H9 (cell line): ENCODE results near the gene HAND2. TPM values are rescaled to one million over a fixed set of nuclear protein-coding genes. Genes with fewer than 3 reads are reported as not detected.

ENCODE experiments used
- DNase-seq: peaks from one replicate; pipeline ENCODE4 v3.0.0-alpha.2; 2017
- H2AFZ ChIP-seq: one replicate; pipeline ENCODE4 v1.6.1; 2013; ENCODE audit warnings: mild to moderate bottlenecking, low read length, control low read depth, moderate library complexity
- H2AK5ac ChIP-seq: 2 replicates; pipeline ENCODE4 v1.6.1; 2013; ENCODE audit warnings: low read length, control low read depth, mixed read lengths; ENCODE audit not compliant: insufficient read length
- H2BK120ac ChIP-seq: one replicate; pipeline ENCODE4 v1.6.1; 2013; ENCODE audit warnings: low read depth, mild to moderate bottlenecking, low read length, control low read depth, inconsistent platforms; ENCODE audit not compliant: poor library complexity, severe bottlenecking
- H2BK12ac ChIP-seq: 2 replicates; pipeline ENCODE4 v1.6.1; 2013; ENCODE audit warnings: low read length, control low read depth, mixed read lengths, low read depth; ENCODE audit not compliant: insufficient read length
- H2BK15ac ChIP-seq: 2 replicates; pipeline ENCODE4 v1.6.1; 2013; ENCODE audit warnings: low read depth, low read length, control low read depth
- H2BK20ac ChIP-seq: one replicate; pipeline ENCODE4 v1.6.1; 2013; ENCODE audit warnings: low read depth, mild to moderate bottlenecking, low read length, control low read depth, inconsistent platforms; ENCODE audit not compliant: poor library complexity, severe bottlenecking
- H2BK5ac ChIP-seq: 2 replicates; pipeline ENCODE4 v1.6.1; 2013; ENCODE audit warnings: low read length, control low read depth, mixed read lengths; ENCODE audit not compliant: insufficient read length
- H3K14ac ChIP-seq: 2 replicates; pipeline ENCODE4 v1.6.1; 2013; ENCODE audit warnings: low read length, control low read depth; ENCODE audit not compliant: insufficient read depth
- H3K18ac ChIP-seq: 2 replicates; pipeline ENCODE4 v1.6.1; 2013; ENCODE audit warnings: low read depth, mild to moderate bottlenecking, mixed read lengths, low read length, control low read depth; ENCODE audit not compliant: insufficient read length
- H3K23ac ChIP-seq: 2 replicates; pipeline ENCODE4 v1.6.1; 2013; ENCODE audit warnings: low read length, control low read depth, mixed read lengths, low read depth; ENCODE audit not compliant: insufficient read length
- H3K23me2 ChIP-seq: 2 replicates; pipeline ENCODE4 v1.6.1; 2013; ENCODE audit warnings: low read depth, mild to moderate bottlenecking, mixed read lengths, low read length, control low read depth; ENCODE audit not compliant: insufficient read length, poor library complexity, severe bottlenecking
- H3K27ac ChIP-seq: 2 replicates; pipeline ENCODE4 v1.5.1; 2013; ENCODE audit warnings: low read length, control low read depth, mixed read lengths, low read depth; ENCODE audit not compliant: insufficient read length
- H3K27me3 ChIP-seq: 2 replicates; pipeline ENCODE4 v1.6.1; 2013; ENCODE audit warnings: low read length, control low read depth, inconsistent platforms; ENCODE audit not compliant: insufficient read depth
- H3K4ac ChIP-seq: 2 replicates; pipeline ENCODE4 v1.6.1; 2013; ENCODE audit warnings: low read depth, mild to moderate bottlenecking, control low read depth, inconsistent platforms, low read length, moderate library complexity
- H3K4me1 ChIP-seq: 2 replicates; pipeline ENCODE4 v1.6.1; 2013; ENCODE audit warnings: low read length, control low read depth, inconsistent platforms; ENCODE audit not compliant: insufficient read depth
- H3K4me2 ChIP-seq: 2 replicates; pipeline ENCODE4 v1.6.1; 2013; ENCODE audit warnings: low read length, control low read depth, mixed read lengths; ENCODE audit not compliant: insufficient read length, insufficient read depth
- H3K56ac ChIP-seq: 2 replicates; pipeline ENCODE4 v1.6.1; 2013; ENCODE audit warnings: low read depth, mild to moderate bottlenecking, mixed read lengths, low read length, control low read depth; ENCODE audit not compliant: insufficient read length
- H3K79me1 ChIP-seq: 2 replicates; pipeline ENCODE4 v1.6.1; 2013; ENCODE audit warnings: low read depth, mild to moderate bottlenecking, moderate library complexity, low read length, control low read depth, inconsistent platforms; ENCODE audit not compliant: insufficient read depth, poor library complexity, severe bottlenecking
- H3K79me2 ChIP-seq: 2 replicates; pipeline ENCODE4 v1.6.1; 2013; ENCODE audit warnings: low read length, control low read depth, inconsistent platforms; ENCODE audit not compliant: insufficient read depth
- H3K9ac ChIP-seq: 2 replicates; pipeline ENCODE4 v1.6.1; 2013; ENCODE audit warnings: low read length, control low read depth, mixed read lengths; ENCODE audit not compliant: insufficient read length; ENCODE audit errors: extremely low read depth
- H3K9me3 ChIP-seq: one replicate; pipeline ENCODE4 v1.6.1; 2013; ENCODE audit warnings: low read depth, low read length, inconsistent platforms; ENCODE audit not compliant: control insufficient read depth
- H3T11ph ChIP-seq: one replicate; pipeline ENCODE4 v1.6.1; 2013; ENCODE audit warnings: mild to moderate bottlenecking, low read length, control low read depth, inconsistent platforms
- H4K20me1 ChIP-seq: one replicate; pipeline ENCODE4 v1.6.1; 2013; ENCODE audit not compliant: control insufficient read depth, insufficient read length, insufficient read depth
- H4K5ac ChIP-seq: 2 replicates; pipeline ENCODE4 v1.6.1; 2013; ENCODE audit warnings: low read depth, mild to moderate bottlenecking, mixed read lengths, low read length, control low read depth; ENCODE audit not compliant: insufficient read length
- H4K8ac ChIP-seq: replicated peaks from 2 replicates; pipeline ENCODE4 v1.6.1; 2013; ENCODE audit warnings: low read length, control low read depth, mixed read lengths, low read depth; ENCODE audit not compliant: insufficient read length
- H4K91ac ChIP-seq: 2 replicates; pipeline ENCODE4 v1.6.1; 2013; ENCODE audit warnings: low read depth, mild to moderate bottlenecking, moderate library complexity, mixed read lengths, low read length, control low read depth; ENCODE audit not compliant: insufficient read length
- H3K27ac Mint-ChIP-seq, 3 experiments: 2 replicates in 2 of 3; 3 replicates in 1 of 3; pipeline ENCODE4 v1.8.0; 2020 to 2021; ENCODE audit warnings: mixed read lengths in 3 of 3, mild to moderate bottlenecking in 1 of 3, moderate library complexity in 1 of 3
- H3K27me3 Mint-ChIP-seq: 2 replicates; pipeline ENCODE4 v1.8.0; 2021; ENCODE audit warnings: low read depth, mild to moderate bottlenecking, moderate library complexity, mixed read lengths
- H3K36me3 Mint-ChIP-seq, 3 experiments: 2 replicates in 2 of 3; 3 replicates in 1 of 3; pipeline ENCODE4 v1.8.0; 2020 to 2021; ENCODE audit warnings: low read depth in 3 of 3, mixed read lengths in 3 of 3; ENCODE audit not compliant: insufficient read depth in 1 of 3
- H3K4me1 Mint-ChIP-seq, 2 experiments: 2 replicates each; pipeline ENCODE4 v1.8.0; 2020; ENCODE audit warnings: mixed read lengths in 2 of 2
- H3K4me3 Mint-ChIP-seq, 2 experiments: 2 replicates in 1 of 2; 3 replicates in 1 of 2; pipeline ENCODE4 v1.8.0; 2020 to 2021; ENCODE audit warnings: mild to moderate bottlenecking in 2 of 2, mixed read lengths in 2 of 2, moderate library complexity in 1 of 2
- H3K9me3 Mint-ChIP-seq, 2 experiments: 2 replicates in 1 of 2; 3 replicates in 1 of 2; pipeline ENCODE4 v1.8.0; 2020; ENCODE audit warnings: mild to moderate bottlenecking in 2 of 2, mixed read lengths in 2 of 2, moderate library complexity in 1 of 2
- CTCF ChIP-seq: fragments of 200-600 bp; sonication (generic); conservative IDR thresholded peaks from 3 replicates; pipeline ENCODE4 v1.8.0; 2021; ENCODE audit warnings: antibody characterized with exemption, mild to moderate bottlenecking
- WGBS: extraction: QIAGEN DNeasy Blood & Tissue Kit; methylation state at CpG from one replicate; pipeline ENCODE4 v1.1.7; 2013; ENCODE audit warnings: missing lambda C conversion rate, low lambda C conversion rate, mixed read lengths; ENCODE audit not compliant: insufficient read length; ENCODE audit errors: extremely low coverage; 5-methylcytosine and 5-hydroxymethylcytosine counted together
- total RNA-seq: library from RNA; stranded (reverse); gene quantifications from 2 replicates; pipeline ENCODE4 v1.2.1, GENCODE V29; 2021

The HAND2 gene
- total RNA-seq, 1 experiment from 2014 or later: not detected

- Histone ChIP-seq H2BK15ac (no peak overlapping the region), H4K5ac (no peak overlapping the region), H3K4me1 (no peaks in the 10 kb centered on the region), H3K9me3 (no peaks in the 10 kb centered on the region), H3K79me2 (no peaks in the 10 kb centered on the region), H2BK5ac (no peak overlapping the region), H2AK5ac (no peak overlapping the region), H3K14ac (no peak overlapping the region), H3K4ac (no peak overlapping the region), H2BK12ac (no peak overlapping the region), H4K91ac (no peak overlapping the region), H4K20me1 (no peaks in the 10 kb centered on the region), H2AFZ (no peak overlapping the region), H2BK20ac (no peak overlapping the region), H3K27ac (no peak overlapping the region), H3K23ac (no peak overlapping the region), H3K23me2 (peaks cover 8% of the 10 kb centered on the region), H2BK120ac (no peak overlapping the region), H3K27me3 (peaks cover 52% of the 10 kb centered on the region), H3K4me2 (no peak overlapping the region), H3K9ac (no peak overlapping the region), H3K56ac (no peak overlapping the region), H4K8ac (no peak overlapping the region), H3K18ac (no peak overlapping the region), H3K79me1 (no peaks in the 10 kb centered on the region), H3T11ph (no peak overlapping the region)
- H3K27me3 Mint-ChIP-seq: peaks cover 98% of the 10 kb centered on the region
- DNase-seq: no peak
- no peaks in the 10 kb centered on the region; a peak in 1 of 5 replicates for H3K9me3 Mint-ChIP-seq
- H3K4me3 Mint-ChIP-seq: no peak overlapping the region
- no CpG with 5 or more reads among the region's 3 CpGs for WGBS
- H3K27ac Mint-ChIP-seq: no peak overlapping the region
- H3K4me1 Mint-ChIP-seq: peaks cover 6 to 15% of the 10 kb centered on the region in 2 experiments
- no peak for TF ChIP-seq CTCF
- no peaks in the 10 kb centered on the region for H3K36me3 Mint-ChIP-seq
These were observed 10.0 kb upstream of the HAND2 start for GRCh38 chr4:173539986-173540385.
